Tibial artery (tissue), 4 donors: Measurements from ENCODE around the gene CBLL1.

Experiments used
- DNase-seq, 2 donors: peaks; one replicate each; pipeline ENCODE4 v3.0.0-alpha.2; 2019
- H3K27ac ChIP-seq, 2 donors: fragments of 200-600 bp; sonication (generic) in 1 of 2; 1 replicate in 1 of 2; 2 replicates in 1 of 2; pipeline ENCODE4 v1.5.1; 2018 to 2019; ENCODE audit warnings: mild to moderate bottlenecking in 1 of 2
- H3K27me3 ChIP-seq, 2 donors: fragments of 200-600 bp; sonication (generic) in 1 of 2; one replicate each; pipeline versions ENCODE4 v1.5.1 to v1.6.0; 2016 to 2019
- H3K36me3 ChIP-seq, 3 donors: fragments of 200-600 bp; sonication (generic) in 2 of 3; one replicate each; pipeline ENCODE4 v1.5.1; 2016 to 2019; ENCODE audit warnings: mild to moderate bottlenecking in 2 of 3
- H3K4me1 ChIP-seq, 4 donors: fragments of 200-600 bp; sonication (generic) in 2 of 4; 1 replicate in 3 of 4; 2 replicates in 1 of 4; pipeline ENCODE4 v1.5.1; 2016 to 2019
- H3K4me3 ChIP-seq, 2 donors: fragments of 200-600 bp; sonication (generic) in 1 of 2; 1 replicate in 1 of 2; 2 replicates in 1 of 2; pipeline ENCODE4 v1.5.1; 2018 to 2019; ENCODE audit warnings: mild to moderate bottlenecking in 2 of 2
- H3K9me3 ChIP-seq, 3 donors: fragments of 200-600 bp; sonication (generic) in 1 of 3; one replicate each; pipeline ENCODE4 v1.5.1; 2016 to 2019
- CTCF ChIP-seq, 2 experiments: fragments of 200-600 bp in 1 of 2; fragments of 450-650 bp in 1 of 2; IDR thresholded peaks; one replicate each; pipeline ENCODE4 v1.5.1; 2017 to 2019; ENCODE audit warnings: antibody characterized with exemption in 2 of 2, mild to moderate bottlenecking in 1 of 2, moderate library complexity in 1 of 2
- intact Hi-C: fragments of 100-400 bp; cut with DNase I; formaldehyde crosslinking; loops from one replicate; pipeline ENCODE4 v1.15.0; 2023; ENCODE audit warnings: low total_unique reads

Gene CBLL1

GRCh38 chr7:107701191-107701590 is 42.8 kb upstream of the CBLL1 start:
- Histone ChIP-seq H3K27ac (no peak overlapping the region), H3K4me3 (no peak overlapping the region), H3K27me3 (no peaks in the 10 kb centered on the region), H3K9me3 (no peaks in the 10 kb centered on the region), H3K4me1 (peaks cover 0 to 17% (median 6%) of the 10 kb centered on the region in 4 donors), H3K36me3 (no peaks in the 10 kb centered on the region)
- DNase-seq = no peak
- TF ChIP-seq CTCF (IDR thresholded peaks at IDR 0.05) = no peak
- intact Hi-C loops = no loop called here

GRCh38 chr7:107703219-107703618 is 40.7 kb upstream of the CBLL1 start:
- Histone ChIP-seq H3K36me3 (no peaks in the 10 kb centered on the region), H3K9me3 (no peaks in the 10 kb centered on the region), H3K4me3 (no peak overlapping the region), H3K27me3 (no peaks in the 10 kb centered on the region), H3K27ac (no peak overlapping the region), H3K4me1 (peaks cover 0 to 17% (median 6%) of the 10 kb centered on the region in 4 donors)
- DNase-seq = no peak
- intact Hi-C loops = no loop called here
- TF ChIP-seq CTCF (IDR thresholded peaks at IDR 0.05) = no peak

DNA sequence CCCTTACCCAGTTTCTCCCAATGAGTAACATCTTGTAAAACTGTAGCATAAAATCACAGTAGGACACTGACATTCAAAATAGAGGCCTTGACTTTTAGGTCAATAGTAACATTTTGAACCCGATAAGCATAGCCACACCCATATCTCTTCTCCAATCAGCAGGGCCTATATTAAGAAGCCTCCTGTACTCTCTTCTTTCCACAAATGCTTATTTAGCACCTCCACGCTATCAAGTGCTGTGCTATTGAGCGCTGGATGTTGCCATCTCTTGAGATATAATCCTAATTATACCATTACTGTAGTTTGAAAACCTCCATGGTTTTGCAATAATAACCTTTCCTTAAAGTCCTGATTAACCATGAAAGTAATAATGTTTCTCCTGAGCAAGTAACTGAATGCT is 40.1 kb upstream of the CBLL1 start:
- intact Hi-C loops = no loop called here

DNA sequence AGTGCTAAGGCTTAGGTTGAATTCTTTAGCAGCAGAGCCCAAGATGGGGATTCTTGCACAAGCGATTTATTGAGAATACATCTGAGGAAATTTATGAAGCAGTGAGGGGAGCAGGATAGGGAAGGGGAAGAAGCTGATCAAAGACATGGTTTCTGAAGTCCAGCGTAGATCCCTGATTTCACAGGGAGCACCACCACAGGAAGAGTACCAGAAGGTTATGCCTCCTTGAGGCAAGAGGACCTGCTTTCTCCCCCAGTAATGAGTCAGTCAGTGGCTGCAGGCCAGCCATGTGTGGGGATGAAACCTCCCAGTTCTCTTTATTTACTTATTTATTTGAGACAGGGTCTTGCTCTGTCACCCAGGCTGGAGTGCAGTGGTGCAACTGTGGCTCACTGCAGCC is 35.0 kb upstream of the CBLL1 start:
- no peak overlapping the region for H3K4me3 ChIP-seq
- no peaks in the 10 kb centered on the region for H3K9me3 ChIP-seq
- no peaks in the 10 kb centered on the region for H3K27me3 ChIP-seq
- intact Hi-C loops = no loop called here
- H3K4me1 ChIP-seq = no peaks in the 10 kb centered on the region
- no peaks in the 10 kb centered on the region for H3K36me3 ChIP-seq
- no peak overlapping the region for H3K27ac ChIP-seq
- DNase-seq = no peak
- TF ChIP-seq CTCF (IDR thresholded peaks at IDR 0.05) = no peak

More for the DNA sequence above, 40.1 kb upstream of the CBLL1 start:
- H3K4me3 ChIP-seq = no peak overlapping the region
- no peaks in the 10 kb centered on the region for H3K36me3 ChIP-seq
- peaks cover 0 to 17% (median 6%) of the 10 kb centered on the region in 4 donors for H3K4me1 ChIP-seq
- no peaks in the 10 kb centered on the region for H3K9me3 ChIP-seq
- no peak for TF ChIP-seq CTCF (IDR thresholded peaks at IDR 0.05)
- no peak for DNase-seq
- H3K27me3 ChIP-seq = no peaks in the 10 kb centered on the region
- H3K27ac ChIP-seq = no peak overlapping the region

DNA sequence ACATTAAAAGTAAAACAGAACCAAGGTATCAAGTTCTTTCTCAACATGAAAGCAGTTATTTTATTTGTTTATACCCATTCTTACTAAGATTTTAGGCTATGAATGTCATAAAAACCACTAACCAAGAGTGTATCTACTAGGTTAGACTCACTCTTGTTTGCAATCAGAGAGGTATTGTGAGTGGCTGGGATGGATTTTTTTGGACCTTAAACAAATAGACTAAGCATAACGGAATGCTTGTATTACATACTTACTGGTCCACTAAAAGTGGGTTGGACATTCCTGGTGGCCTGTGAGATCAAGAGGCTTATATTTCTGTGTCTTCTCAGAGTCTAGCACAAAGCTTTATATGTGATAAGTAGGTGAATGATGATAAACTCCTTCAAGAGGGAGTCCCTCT is 32.6 kb upstream of the CBLL1 start:
- intact Hi-C loops = no loop called here
- no peaks in the 10 kb centered on the region for H3K27me3 ChIP-seq
- TF ChIP-seq CTCF (IDR thresholded peaks at IDR 0.05) = no peak
- H3K4me1 ChIP-seq = no peaks in the 10 kb centered on the region
- DNase-seq = no peak
- H3K4me3 ChIP-seq = no peak overlapping the region
- H3K9me3 ChIP-seq = no peaks in the 10 kb centered on the region
- H3K27ac ChIP-seq = no peak overlapping the region
- no peaks in the 10 kb centered on the region for H3K36me3 ChIP-seq

DNA sequence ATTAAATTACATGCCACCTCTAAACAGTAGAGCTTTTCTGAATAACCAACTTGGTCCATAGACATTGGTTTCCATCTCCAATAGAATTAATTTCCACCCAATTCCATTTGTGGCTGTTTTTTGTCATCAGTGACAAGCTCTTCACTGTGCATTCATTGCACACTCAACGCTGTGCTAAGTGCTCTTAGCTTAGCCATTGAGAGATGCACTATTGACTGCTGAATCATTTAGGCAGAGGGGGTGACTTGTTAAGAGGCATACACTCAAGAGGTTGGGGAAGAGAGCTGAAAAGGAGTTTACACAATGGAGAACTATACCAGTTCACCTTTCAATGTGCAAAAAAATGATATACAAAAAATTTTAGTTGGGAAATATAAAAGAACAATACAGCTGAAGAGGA is 31.9 kb upstream of the CBLL1 start:
- intact Hi-C loops = no loop called here
- no peak for TF ChIP-seq CTCF (IDR thresholded peaks at IDR 0.05)
- no peak for DNase-seq
- H3K27me3 ChIP-seq = no peaks in the 10 kb centered on the region
- H3K4me1 ChIP-seq = no peaks in the 10 kb centered on the region
- H3K27ac ChIP-seq = no peak overlapping the region
- H3K4me3 ChIP-seq = no peak overlapping the region
- no peaks in the 10 kb centered on the region for H3K9me3 ChIP-seq
- no peaks in the 10 kb centered on the region for H3K36me3 ChIP-seq
